Ammon's horn (tissue), 1 donor: ENCODE results near the gene GPR34.
"Not testable (repeated sequence)": the region's sequence is repeated elsewhere in the genome, so short reads cannot be mapped to it uniquely, and the experiment has no call there.

Source experiments
- DNase-seq: peaks from one replicate; pipeline ENCODE4 v3.0.0-alpha.2; 2016; ENCODE audit warnings: low spot score

The GPR34 gene

GRCh38 chrX:41695426-41695825, 6.7 kb downstream of the GPR34 start:
- DNase-seq, result no peak

- no peak for DNase-seq
Measured at GRCh38 chrX:41703574-41704029, 14.8 kb downstream of the GPR34 start.

- no peak for DNase-seq
Measured at GRCh38 chrX:41705042-41705441, 16.3 kb downstream of the GPR34 start.

- DNase-seq, result peak; percentile 18
Measured at GRCh38 chrX:41705680-41706374, 17.1 kb downstream of the GPR34 start.

GRCh38 chrX:41707218-41707617, 18.4 kb downstream of the GPR34 start:
- no peak for DNase-seq

- no peak for DNase-seq
Measured at GRCh38 chrX:41708486-41708885, 19.7 kb downstream of the GPR34 start.

GRCh38 chrX:41711021-41711667, 22.4 kb downstream of the GPR34 start:
- DNase-seq, result no peak

DNA sequence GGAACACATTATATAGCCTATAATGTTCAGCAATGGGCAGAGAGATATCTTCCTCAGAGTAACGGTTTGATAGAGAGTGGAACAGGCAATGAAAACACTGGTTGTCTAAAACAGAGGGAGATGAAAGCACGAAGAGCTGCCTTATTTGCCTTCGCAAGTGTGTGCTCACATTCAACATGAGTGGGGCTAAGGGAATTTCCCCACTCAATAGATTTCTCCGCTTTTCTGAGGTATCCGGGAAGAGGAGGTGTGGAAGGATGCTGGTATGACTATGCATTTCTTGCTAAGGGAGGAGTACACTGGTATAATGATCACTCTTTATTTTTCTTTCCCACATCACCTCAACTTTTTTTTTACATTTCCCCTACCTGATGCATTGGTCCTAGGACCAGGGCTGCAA, 27.4 kb downstream of the GPR34 start:
- no peak for DNase-seq

DNA sequence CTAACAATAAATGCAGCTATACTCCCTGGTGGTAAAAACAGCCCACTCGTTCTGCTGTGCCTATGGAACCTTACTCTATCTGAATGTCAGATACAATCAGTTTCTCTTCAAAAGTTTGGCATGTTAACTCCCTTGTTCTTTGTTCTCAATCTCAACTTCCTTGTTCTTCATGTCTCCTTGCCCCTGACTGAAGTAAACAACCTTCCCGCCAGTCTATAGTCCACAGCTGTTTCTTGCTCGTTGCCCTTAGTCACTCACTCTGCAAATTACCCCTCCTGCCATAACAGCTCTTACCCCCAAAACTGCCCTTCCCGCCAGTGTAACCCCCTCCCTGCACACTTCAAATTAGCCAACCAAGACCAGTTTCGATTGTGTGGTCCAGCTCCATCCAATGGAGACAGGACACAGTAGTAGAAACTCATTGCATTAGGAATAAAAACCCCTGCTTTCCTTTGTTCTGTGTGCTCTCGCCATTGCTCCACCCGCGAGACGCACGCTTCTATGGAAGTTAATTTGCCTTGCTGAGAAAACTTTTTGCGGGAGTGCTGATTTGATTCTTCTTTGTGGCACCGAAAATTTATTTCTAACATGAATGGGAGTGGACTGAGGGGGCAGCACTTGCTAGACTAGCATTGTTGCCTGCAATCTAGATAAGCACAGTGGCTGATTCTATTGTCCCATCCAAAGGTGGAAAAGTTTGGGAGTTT, 28.1 kb downstream of the GPR34 start:
- DNase-seq, result no peak

DNA sequence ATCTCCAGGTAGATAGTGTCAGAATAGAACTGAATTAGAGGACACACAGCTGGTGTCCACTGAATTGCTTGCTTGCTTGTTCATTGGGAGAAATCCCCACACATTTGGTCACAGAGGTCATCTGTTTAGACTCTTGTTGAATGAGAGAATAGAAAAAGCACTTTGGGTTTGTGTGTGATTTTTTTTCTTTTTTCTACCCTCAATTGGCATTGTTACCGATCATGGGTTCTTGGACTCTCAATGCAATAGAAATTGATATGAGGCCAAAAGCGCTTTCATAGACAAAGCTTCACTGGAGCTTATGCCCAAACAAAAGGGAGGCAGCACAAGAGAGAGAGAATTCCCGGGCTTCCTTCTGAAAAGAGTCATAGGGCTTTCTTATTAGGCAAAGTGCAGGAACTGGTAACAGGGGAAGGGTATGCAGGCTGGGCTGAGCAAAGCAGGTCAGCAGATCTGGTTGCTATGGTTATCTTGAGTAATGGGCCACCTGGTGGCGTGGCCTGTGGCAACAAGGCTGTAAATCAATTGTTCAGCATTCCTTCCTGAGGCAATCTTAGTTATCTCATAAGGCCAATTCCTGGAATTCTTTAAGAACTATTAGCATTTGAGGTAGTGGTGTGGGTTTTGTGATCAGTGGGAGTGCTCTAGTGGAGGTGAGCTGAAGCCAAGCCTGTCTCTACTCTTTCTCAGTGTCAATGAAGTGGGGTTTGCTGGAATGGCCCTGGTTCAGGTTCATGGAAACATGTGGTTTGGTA, 29.9 kb downstream of the GPR34 start:
- DNase-seq, result peak; percentile 27

DNA sequence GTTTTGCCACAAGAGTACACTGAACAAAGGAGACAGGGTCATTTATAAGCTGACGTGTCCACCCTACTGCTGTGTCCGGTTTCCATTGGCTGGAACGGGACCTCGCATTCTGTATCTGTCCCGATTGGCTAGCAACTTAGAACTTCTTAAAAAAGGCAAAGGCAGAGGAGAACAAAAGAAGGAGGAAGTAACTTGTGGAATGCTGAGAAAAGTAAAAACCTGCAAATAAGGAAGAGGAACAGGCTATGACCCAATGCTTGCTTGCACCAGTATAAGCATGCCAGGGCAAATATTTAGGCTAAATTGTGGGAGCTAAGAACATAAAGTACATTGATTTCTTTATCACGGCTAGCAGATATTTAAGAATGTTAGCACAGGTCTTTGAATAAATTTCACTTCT, 30.8 kb downstream of the GPR34 start:
- not testable (repeated sequence) for DNase-seq

DNA sequence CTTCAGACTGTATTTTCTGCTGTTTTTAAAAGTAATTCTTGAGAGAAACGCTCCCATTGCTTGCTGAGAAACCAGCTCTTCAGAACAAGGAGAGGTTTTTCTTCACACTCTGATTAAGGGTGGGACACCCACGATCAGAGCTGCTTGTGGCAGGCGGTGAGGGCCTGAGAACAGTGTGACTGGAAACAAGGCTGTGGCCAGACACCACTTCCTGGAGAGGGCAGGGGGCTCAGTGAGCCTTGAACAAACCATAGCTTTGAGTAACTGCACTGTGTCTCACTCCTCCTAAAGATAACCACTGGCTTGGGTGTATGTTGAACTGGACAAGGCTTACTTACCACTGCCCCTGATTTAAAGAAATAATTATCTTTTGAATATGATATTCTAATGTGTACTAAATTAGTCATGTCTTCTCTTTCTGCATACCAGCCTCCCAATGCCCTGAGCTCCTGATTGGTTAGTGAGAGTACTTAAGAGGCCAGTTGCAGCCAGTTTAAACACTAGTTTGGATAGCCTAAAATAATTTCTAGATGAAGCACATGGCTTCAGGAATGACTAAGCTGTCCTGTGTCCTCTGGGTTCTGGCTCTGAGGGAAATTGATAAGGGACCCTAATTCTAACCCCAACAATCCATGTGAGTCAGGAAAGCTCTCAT, 31.5 kb downstream of the GPR34 start:
- DNase-seq, result no peak

- DNase-seq, result no peak
Measured at GRCh38 chrX:41721590-41721989, 32.8 kb downstream of the GPR34 start.

DNA sequence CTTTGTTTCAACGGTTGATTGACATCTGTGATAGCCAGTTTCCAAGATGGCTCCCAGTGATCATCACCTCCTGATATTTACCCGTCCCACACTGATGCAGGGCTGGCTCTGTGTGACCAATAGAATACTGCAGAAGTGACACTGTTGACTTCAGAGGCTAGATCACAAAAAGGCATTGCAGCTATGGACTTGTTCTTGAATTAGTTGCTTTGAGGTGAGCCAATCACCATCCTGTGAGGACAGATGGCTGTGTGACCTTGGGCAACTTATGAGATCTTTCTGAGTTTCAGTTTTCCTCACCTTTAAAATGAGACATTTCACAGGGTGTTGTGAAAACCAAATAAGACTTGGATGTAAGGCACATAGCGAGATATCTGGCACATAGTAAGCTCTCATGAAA, 33.4 kb downstream of the GPR34 start:
- DNase-seq, result no peak

DNA sequence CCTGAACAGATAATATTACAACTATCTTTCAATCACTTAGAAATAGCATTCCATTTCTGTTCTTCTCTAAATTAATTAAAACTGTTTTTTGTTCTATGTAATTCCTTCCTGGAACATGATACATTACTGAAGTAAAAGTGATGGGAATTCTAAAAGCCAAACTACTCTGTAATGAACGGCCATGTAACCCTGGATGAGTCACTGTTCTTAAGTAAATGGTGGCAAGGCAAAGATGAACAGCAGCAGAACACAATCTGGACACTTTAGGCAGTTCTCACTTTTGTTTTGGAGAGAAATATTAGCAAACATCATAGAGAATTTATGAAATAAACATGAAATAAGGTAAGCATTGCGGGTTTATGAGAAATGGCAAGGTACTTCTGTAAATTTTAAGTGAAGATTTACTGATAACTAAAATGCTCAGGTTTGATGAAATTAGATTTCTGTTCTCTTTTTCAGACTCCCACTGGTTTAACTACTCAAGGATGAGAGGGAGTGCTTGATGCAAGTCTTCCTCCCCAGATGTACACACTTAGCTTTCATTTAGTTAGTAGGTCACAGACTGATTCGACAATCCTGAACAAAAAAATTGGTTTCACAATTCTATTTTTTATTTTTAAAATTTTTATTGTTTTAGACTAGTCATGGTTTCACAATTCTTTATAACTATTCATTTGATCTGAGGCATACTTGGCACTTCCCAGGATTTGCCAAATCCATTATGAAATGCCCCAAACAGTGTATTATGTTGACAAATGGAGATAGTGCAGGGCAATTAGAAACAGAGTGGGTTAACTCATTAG, 34.2 kb downstream of the GPR34 start:
- no peak for DNase-seq

DNA sequence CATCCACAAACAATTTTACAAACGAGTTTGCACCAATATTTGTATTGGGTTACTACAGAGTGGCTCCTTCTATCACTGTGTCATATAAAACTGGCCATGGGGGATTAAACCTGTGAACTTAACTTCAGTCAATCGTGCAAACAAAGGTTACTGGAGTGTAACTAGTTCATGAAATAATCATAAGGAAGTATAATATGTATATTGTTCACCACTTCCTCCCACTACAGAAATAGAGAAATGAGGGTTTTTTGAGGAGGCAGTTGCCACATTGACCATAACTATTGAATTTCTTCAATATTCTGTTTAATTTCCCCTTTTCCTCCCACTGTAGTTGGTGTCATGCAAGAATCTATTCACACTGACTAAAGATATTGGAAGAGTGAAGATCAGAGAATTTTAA, 35.1 kb downstream of the GPR34 start, which contains the start of gene GPR82:
Gene GPR82, plus strand, starts transcription at position 356 of the 400 bp plus-strand sequence. CDS start 2,846 bp downstream, outside the sequence.
- DNase-seq, result no peak

GRCh38 chrX:41728125-41728524, 39.4 kb downstream of the GPR34 start:
- DNase-seq, result no peak

GRCh38 chrX:41730081-41730480, 41.3 kb downstream of the GPR34 start:
- no peak for DNase-seq

DNA sequence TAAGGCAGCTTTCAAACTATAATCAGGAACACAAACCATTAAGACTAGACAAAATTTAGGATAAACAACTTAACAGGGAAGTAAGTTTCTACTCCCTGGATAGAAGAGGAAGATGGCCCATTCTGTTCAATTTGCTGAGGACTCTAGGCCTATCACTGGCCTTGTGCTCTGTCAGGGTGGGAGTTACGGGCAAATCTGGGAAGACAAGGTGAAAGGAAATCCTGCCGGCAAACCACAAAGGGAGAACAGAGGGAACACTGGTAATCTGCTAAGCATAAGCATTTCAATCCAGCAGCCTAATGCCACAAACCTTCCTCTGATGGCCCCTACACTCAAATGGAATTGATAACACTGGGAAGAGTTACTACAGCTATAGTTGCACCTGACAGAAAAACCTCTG, 43.5 kb downstream of the GPR34 start:
- no peak for DNase-seq

GRCh38 chrX:41733939-41734338, 45.2 kb downstream of the GPR34 start:
- DNase-seq, result peak; percentile 8

GRCh38 chrX:41734530-41734929, 45.8 kb downstream of the GPR34 start:
- peak; percentile 44 for DNase-seq
